SK-N-SH treated with all-trans-retinoic acid at 6 μM for 48 hours (cell line): Measurements from ENCODE around the gene THOC7.

Source experiments
- ATAC-seq: fragments of 200-7000 bp; cut with Tn5 transposase; 3 replicates; pipeline ENCODE4 v1.9.1; 2020; ENCODE audit warnings: mild to moderate bottlenecking, moderate library complexity
- ARNTL ChIP-seq: fragments of 450-650 bp; formaldehyde crosslinking; IDR thresholded peaks from 2 replicates; pipeline ENCODE4 v1.5.0; 2020; ENCODE audit warnings: low read depth, mild to moderate bottlenecking, moderate library complexity, borderline replicate concordance
- CSDC2 ChIP-seq: fragments of 250-450 bp; sonication (Bioruptor Pico); IDR thresholded peaks from 2 replicates; pipeline ENCODE4 v1.5.0; 2020; ENCODE audit warnings: mild to moderate bottlenecking, moderate library complexity
- ISL1 ChIP-seq: fragments of 250-450 bp; sonication (Bioruptor Pico); IDR thresholded peaks from 2 replicates; pipeline ENCODE4 v2.1.2; 2022; ENCODE audit warnings: mild to moderate bottlenecking, moderate library complexity
- PPARA ChIP-seq: fragments of 250-450 bp; sonication (Bioruptor Pico); IDR thresholded peaks from 2 replicates; pipeline ENCODE4 v1.5.0; 2020; ENCODE audit warnings: mild to moderate bottlenecking, borderline replicate concordance
- TCF4 ChIP-seq: fragments of 250-450 bp; sonication (Bioruptor Pico); IDR thresholded peaks from 2 replicates; pipeline ENCODE4 v1.8.0; 2021; ENCODE audit warnings: mild to moderate bottlenecking, moderate library complexity, borderline replicate concordance
- TOX ChIP-seq: fragments of 250-450 bp; sonication (Bioruptor Pico); IDR thresholded peaks from 2 replicates; pipeline ENCODE4 v1.8.0; 2021; ENCODE audit warnings: mild to moderate bottlenecking, moderate library complexity, borderline replicate concordance
- ZFP30 ChIP-seq: fragments of 450-650 bp; formaldehyde crosslinking; IDR thresholded peaks from 2 replicates; pipeline ENCODE4 v1.5.0; 2022; ENCODE audit warnings: mild to moderate bottlenecking, moderate library complexity
- ZNF565 ChIP-seq: fragments of 450-650 bp; formaldehyde crosslinking; conservative IDR thresholded peaks from 2 replicates; pipeline ENCODE4 v1.5.0; 2020; ENCODE audit warnings: low read depth, mild to moderate bottlenecking, moderate library complexity
- ZNF70 ChIP-seq: fragments of 450-650 bp; formaldehyde crosslinking; IDR thresholded peaks from 2 replicates; pipeline ENCODE4 v1.5.0; 2020; ENCODE audit warnings: mild to moderate bottlenecking, moderate library complexity
- ZNF8 ChIP-seq: fragments of 450-650 bp; formaldehyde crosslinking; IDR thresholded peaks from 2 replicates; pipeline ENCODE4 v1.5.0; 2020; ENCODE audit warnings: mild to moderate bottlenecking, moderate library complexity
- TF ChIP-seq, protein P1 (sequence below): fragments of 250-450 bp; sonication (Bioruptor Pico); IDR thresholded peaks from 2 replicates; pipeline ENCODE4 v1.5.0; 2020; ENCODE audit warnings: mild to moderate bottlenecking, moderate library complexity
- TF ChIP-seq, protein P2 (sequence below): fragments of 250-450 bp; sonication (Bioruptor Pico); IDR thresholded peaks from 2 replicates; pipeline ENCODE4 v1.8.0; 2021; ENCODE audit warnings: low read depth, mild to moderate bottlenecking, moderate library complexity, borderline replicate concordance
- TF ChIP-seq, protein P3 (sequence below): fragments of 250-450 bp; sonication (Bioruptor Pico); IDR thresholded peaks from 2 replicates; pipeline ENCODE4 v1.8.0; 2020; ENCODE audit warnings: mild to moderate bottlenecking, moderate library complexity, borderline replicate concordance
- TF ChIP-seq, protein P4 (sequence below): fragments of 250-450 bp; sonication (Bioruptor Pico); IDR thresholded peaks from 2 replicates; pipeline ENCODE4 v1.5.1; 2020; ENCODE audit warnings: low read depth, mild to moderate bottlenecking, moderate library complexity

THOC7 gene

DNA sequence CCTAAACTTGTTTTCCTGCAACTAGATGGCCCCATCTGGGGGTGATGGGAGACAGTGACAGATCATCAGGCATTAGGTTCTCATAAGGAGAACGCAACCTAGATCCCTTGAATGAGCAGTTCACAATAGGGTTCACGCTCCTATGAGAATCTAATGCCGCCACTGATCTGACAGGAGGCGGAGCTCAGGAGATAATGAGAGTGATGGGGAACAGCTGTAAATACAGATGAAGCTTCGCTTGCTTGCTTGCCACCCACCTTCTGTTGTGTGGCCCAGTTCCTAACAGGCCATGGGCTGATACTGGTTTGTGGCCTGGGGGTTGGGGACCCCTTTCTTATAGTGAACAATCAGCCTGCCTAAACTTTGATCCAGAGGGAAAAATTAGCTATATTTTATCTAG, 59.7 kb downstream of the THOC7 start (continued):
- TF ChIP-seq ZNF565 = no peak

DNA sequence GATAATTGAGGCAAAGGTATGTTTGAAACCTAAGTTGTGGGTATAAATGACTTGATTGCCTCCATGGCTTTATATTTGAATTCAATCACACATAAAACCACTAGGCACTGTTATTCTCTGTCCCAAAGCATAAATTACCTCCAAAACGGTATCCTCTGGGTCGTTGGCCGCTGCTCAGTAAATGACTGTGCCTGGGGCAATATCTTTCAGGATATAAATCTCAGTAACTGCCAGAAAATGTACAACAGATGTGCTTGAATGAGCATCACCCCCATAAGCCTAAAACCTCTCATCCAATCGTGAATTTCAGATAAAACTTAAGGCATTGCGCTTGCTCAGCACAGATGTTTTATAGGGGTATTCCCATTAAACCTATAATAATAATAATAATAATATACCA, 63.5 kb downstream of the THOC7 start:
- TF ChIP-seq CSDC2 (no peak), TCF4 (CRISPR knock-in tag) (peak; percentile 70; the same call in 1 of the 2 replicates), ZNF8 (no peak)
- TF ChIP-seq, protein P1, sequence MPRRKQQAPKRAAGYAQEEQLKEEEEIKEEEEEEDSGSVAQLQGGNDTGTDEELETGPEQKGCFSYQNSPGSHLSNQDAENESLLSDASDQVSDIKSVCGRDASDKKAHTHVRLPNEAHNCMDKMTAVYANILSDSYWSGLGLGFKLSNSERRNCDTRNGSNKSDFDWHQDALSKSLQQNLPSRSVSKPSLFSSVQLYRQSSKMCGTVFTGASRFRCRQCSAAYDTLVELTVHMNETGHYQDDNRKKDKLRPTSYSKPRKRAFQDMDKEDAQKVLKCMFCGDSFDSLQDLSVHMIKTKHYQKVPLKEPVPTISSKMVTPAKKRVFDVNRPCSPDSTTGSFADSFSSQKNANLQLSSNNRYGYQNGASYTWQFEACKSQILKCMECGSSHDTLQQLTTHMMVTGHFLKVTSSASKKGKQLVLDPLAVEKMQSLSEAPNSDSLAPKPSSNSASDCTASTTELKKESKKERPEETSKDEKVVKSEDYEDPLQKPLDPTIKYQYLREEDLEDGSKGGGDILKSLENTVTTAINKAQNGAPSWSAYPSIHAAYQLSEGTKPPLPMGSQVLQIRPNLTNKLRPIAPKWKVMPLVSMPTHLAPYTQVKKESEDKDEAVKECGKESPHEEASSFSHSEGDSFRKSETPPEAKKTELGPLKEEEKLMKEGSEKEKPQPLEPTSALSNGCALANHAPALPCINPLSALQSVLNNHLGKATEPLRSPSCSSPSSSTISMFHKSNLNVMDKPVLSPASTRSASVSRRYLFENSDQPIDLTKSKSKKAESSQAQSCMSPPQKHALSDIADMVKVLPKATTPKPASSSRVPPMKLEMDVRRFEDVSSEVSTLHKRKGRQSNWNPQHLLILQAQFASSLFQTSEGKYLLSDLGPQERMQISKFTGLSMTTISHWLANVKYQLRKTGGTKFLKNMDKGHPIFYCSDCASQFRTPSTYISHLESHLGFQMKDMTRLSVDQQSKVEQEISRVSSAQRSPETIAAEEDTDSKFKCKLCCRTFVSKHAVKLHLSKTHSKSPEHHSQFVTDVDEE (CRISPR knock-in tag) = peak; percentile 61; the same call in 1 of the 2 replicates
- TF ChIP-seq, protein P2, sequence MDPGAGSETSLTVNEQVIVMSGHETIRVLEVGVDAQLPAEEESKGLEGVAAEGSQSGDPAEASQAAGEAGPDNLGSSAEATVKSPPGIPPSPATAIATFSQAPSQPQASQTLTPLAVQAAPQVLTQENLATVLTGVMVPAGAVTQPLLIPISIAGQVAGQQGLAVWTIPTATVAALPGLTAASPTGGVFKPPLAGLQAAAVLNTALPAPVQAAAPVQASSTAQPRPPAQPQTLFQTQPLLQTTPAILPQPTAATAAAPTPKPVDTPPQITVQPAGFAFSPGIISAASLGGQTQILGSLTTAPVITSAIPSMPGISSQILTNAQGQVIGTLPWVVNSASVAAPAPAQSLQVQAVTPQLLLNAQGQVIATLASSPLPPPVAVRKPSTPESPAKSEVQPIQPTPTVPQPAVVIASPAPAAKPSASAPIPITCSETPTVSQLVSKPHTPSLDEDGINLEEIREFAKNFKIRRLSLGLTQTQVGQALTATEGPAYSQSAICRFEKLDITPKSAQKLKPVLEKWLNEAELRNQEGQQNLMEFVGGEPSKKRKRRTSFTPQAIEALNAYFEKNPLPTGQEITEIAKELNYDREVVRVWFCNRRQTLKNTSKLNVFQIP (CRISPR knock-in tag) = no peak
- ATAC-seq = no peak

DNA sequence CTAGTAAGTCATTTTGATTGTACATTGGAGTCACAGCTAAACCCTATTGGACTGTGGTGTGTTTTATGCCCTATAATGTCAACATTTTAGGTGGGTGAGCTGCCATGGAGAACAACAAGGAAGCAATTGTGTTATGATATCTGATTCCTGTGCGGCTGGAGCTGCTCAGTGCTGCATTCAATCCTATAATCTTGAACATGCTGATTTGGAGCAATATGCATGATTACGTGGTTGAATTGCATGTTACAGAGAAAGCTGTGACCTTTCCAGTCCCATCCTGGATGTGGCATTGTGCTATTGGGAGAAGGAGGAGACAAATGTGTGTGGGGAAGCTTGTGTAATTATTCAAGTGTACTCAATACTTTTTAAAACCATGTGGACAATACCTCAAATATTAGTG, 64.7 kb downstream of the THOC7 start:
- no peak for ATAC-seq
- no peak for TF ChIP-seq ZNF8
- TF ChIP-seq, protein P3, sequence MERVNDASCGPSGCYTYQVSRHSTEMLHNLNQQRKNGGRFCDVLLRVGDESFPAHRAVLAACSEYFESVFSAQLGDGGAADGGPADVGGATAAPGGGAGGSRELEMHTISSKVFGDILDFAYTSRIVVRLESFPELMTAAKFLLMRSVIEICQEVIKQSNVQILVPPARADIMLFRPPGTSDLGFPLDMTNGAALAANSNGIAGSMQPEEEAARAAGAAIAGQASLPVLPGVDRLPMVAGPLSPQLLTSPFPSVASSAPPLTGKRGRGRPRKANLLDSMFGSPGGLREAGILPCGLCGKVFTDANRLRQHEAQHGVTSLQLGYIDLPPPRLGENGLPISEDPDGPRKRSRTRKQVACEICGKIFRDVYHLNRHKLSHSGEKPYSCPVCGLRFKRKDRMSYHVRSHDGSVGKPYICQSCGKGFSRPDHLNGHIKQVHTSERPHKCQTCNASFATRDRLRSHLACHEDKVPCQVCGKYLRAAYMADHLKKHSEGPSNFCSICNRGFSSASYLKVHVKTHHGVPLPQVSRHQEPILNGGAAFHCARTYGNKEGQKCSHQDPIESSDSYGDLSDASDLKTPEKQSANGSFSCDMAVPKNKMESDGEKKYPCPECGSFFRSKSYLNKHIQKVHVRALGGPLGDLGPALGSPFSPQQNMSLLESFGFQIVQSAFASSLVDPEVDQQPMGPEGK (CRISPR knock-in tag) = no peak
- TF ChIP-seq, all 23 proteins: peak for 0

DNA sequence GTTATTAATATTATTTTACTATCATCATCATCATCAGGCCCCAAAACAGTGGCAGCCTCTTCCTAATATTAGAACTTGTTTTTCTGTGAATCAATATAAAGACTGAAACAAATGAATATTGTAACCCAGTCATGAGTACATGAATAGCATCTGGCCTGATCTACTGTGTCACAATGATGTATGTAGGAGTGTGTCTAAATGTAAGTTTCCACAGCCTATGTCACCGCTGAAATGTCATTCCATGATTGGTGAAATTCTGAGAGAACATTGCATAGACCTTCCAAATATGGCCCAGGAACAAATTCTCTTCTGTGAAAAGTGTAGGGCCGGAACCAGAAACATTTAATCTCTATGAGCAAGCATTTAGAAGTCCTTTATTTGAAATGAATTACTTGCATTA, 65.1 kb downstream of the THOC7 start:
- ATAC-seq = no peak
- TF ChIP-seq, protein P1 (CRISPR knock-in tag) = no peak
- TF ChIP-seq ZNF70 (CRISPR knock-in tag) = no peak
- TF ChIP-seq, protein P4, sequence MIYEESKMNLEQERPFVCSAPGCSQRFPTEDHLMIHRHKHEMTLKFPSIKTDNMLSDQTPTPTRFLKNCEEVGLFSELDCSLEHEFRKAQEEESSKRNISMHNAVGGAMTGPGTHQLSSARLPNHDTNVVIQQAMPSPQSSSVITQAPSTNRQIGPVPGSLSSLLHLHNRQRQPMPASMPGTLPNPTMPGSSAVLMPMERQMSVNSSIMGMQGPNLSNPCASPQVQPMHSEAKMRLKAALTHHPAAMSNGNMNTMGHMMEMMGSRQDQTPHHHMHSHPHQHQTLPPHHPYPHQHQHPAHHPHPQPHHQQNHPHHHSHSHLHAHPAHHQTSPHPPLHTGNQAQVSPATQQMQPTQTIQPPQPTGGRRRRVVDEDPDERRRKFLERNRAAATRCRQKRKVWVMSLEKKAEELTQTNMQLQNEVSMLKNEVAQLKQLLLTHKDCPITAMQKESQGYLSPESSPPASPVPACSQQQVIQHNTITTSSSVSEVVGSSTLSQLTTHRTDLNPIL (CRISPR knock-in tag) = no peak
- TF ChIP-seq ARNTL = no peak
- TF ChIP-seq, protein P2 (CRISPR knock-in tag) = no peak
- no peak for TF ChIP-seq TOX (CRISPR knock-in tag)
- TF ChIP-seq ISL1 (CRISPR knock-in tag) = no peak
- TF ChIP-seq ZFP30 = no peak
- no peak for TF ChIP-seq PPARA (CRISPR knock-in tag)
- TF ChIP-seq, all 23 proteins: peak for 0
